ENCODE measurements around the gene GADD45G. TPM values are rescaled to one million over a fixed set of nuclear protein-coding genes. Genes with fewer than 3 reads are reported as not detected.
A peak's percentile ranks its signal among the peaks of the same experiment; 100 is the strongest.

The GADD45G gene
- total RNA-seq (32.7 and 34.6 TPM in 2 replicates), polyA plus RNA-seq (42.6 and 44.6 TPM in 2 replicates)

GRCh38 chr9:89604729-89605464, at the start of gene GADD45G:
Gene GADD45G (plus strand): TSS chr9:89605012. CDS start chr9:89605122, 110 bp downstream.
- Histone ChIP-seq H3K4me3 (peak within 1 kb of the TSS; percentile 93), H3K27ac (peak within 1 kb of the TSS; percentile 77), H3K4me1 (ENCODE audit: low read depth) (peaks cover 18% of the 10 kb centered on the region), H3K9me3 (ENCODE audit: low read depth) (no peaks in the 10 kb centered on the region), H3K36me3 (no peaks in the 10 kb centered on the region), H3K27me3 (peaks cover 10% of the 10 kb centered on the region)
- no peak for TF ChIP-seq CTCF (IDR thresholded peaks at IDR 0.05; ENCODE audit: low read depth, low read length)
- peak; percentile 87 to 94 for DNase-seq (ENCODE audit: low read depth in 1 of 2, low spot score in 1 of 2)

- Histone ChIP-seq H3K9me3 (ENCODE audit: low read depth) (no peaks in the 10 kb centered on the region), H3K36me3 (no peaks in the 10 kb centered on the region), H3K27me3 (no peaks in the 10 kb centered on the region), H3K4me3 (no peak overlapping the region), H3K27ac (no peak overlapping the region), H3K4me1 (ENCODE audit: low read depth) (no peaks in the 10 kb centered on the region)
- no peak for TF ChIP-seq CTCF (IDR thresholded peaks at IDR 0.05; ENCODE audit: low read depth, low read length)
- no peak for DNase-seq (ENCODE audit: low read depth in 1 of 2, low spot score in 1 of 2)
Measured at GRCh38 chr9:89555036-89555415, 49.8 kb upstream of the GADD45G start.

- no peak for TF ChIP-seq CTCF (IDR thresholded peaks at IDR 0.05; ENCODE audit: low read depth, low read length)
- Histone ChIP-seq H3K36me3 (no peaks in the 10 kb centered on the region), H3K27me3 (no peaks in the 10 kb centered on the region), H3K27ac (no peak overlapping the region), H3K4me1 (ENCODE audit: low read depth) (no peaks in the 10 kb centered on the region), H3K9me3 (ENCODE audit: low read depth) (no peaks in the 10 kb centered on the region), H3K4me3 (no peak overlapping the region)
- DNase-seq (ENCODE audit: low read depth in 1 of 2, low spot score in 1 of 2), result peak in 1 of 2 donors; percentile 27
Measured at GRCh38 chr9:89555451-89556375, 49.1 kb upstream of the GADD45G start.

- no peak for TF ChIP-seq CTCF (IDR thresholded peaks at IDR 0.05; ENCODE audit: low read depth, low read length)
- no peaks in the 10 kb centered on the region for H3K9me3 ChIP-seq (ENCODE audit: low read depth)
- no peak for DNase-seq (ENCODE audit: low read depth in 1 of 2, low spot score in 1 of 2)
Measured at GRCh38 chr9:89558196-89558899, 46.5 kb upstream of the GADD45G start.

GRCh38 chr9:89558948-89559347, 45.9 kb upstream of the GADD45G start:
- no peak for DNase-seq (ENCODE audit: low read depth in 1 of 2, low spot score in 1 of 2)
- Histone ChIP-seq H3K4me3 (no peak overlapping the region), H3K9me3 (ENCODE audit: low read depth) (no peaks in the 10 kb centered on the region), H3K27me3 (no peaks in the 10 kb centered on the region), H3K27ac (no peak overlapping the region), H3K4me1 (ENCODE audit: low read depth) (no peaks in the 10 kb centered on the region), H3K36me3 (no peaks in the 10 kb centered on the region)
- TF ChIP-seq CTCF (IDR thresholded peaks at IDR 0.05; ENCODE audit: low read depth, low read length), result no peak

More at GRCh38 chr9:89558196-89558899, 46.5 kb upstream of the GADD45G start:
- H3K4me3 ChIP-seq, result no peak overlapping the region
- no peaks in the 10 kb centered on the region for H3K36me3 ChIP-seq
- H3K27me3 ChIP-seq, result no peaks in the 10 kb centered on the region
- H3K27ac ChIP-seq, result no peak overlapping the region
- no peaks in the 10 kb centered on the region for H3K4me1 ChIP-seq (ENCODE audit: low read depth)

Measured in cardiac muscle cell (in vitro differentiated cells and primary cell).